Mucosa of stomach (tissue), 1 donor: ENCODE measurements around the gene RGS16.

ENCODE experiments used
- H3K27me3 ChIP-seq: one replicate; pipeline ENCODE4 v1.7.0; 2013; ENCODE audit warnings: mild to moderate bottlenecking, low read length; ENCODE audit not compliant: control insufficient read depth, insufficient read depth
- H3K36me3 ChIP-seq: one replicate; pipeline ENCODE4 v1.7.0; 2013; ENCODE audit warnings: low read length; ENCODE audit not compliant: control insufficient read depth, insufficient read depth
- H3K4me1 ChIP-seq: one replicate; pipeline ENCODE4 v1.7.0; 2013; ENCODE audit warnings: mild to moderate bottlenecking, low read length; ENCODE audit not compliant: control insufficient read depth, insufficient read depth
- H3K4me3 ChIP-seq: one replicate; pipeline ENCODE4 v1.7.0; 2013; ENCODE audit warnings: low read length
- H3K9ac ChIP-seq: one replicate; pipeline ENCODE4 v1.7.0; 2013; ENCODE audit warnings: mild to moderate bottlenecking, low read length, moderate library complexity
- H3K9me3 ChIP-seq: one replicate; pipeline ENCODE4 v1.7.0; 2013; ENCODE audit warnings: mild to moderate bottlenecking, low read length, moderate library complexity; ENCODE audit not compliant: control insufficient read depth
- donor health status: Pancreatic carcinoma.

Gene RGS16

DNA sequence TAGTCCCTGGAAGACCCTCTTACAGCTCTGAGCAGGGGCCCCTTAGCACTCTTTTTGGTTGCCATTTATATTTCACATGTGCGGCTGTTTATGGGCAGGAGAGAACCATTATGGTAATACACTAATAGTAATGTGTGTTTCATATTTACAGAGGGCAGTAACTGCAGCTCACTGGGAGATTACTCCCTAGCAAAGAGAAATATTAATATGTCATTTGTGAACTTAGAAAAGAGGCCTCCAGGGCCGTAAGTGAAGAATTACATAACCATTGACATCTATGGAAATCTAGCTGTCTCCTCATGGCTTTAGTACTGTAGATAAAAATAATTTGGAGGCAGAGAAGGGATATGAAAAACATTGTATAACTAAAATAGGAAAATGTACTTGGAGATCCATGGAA is 23.4 kb upstream of the RGS16 start:
- no peaks in the 10 kb centered on the region for H3K36me3 ChIP-seq
- H3K4me1 ChIP-seq: no peaks in the 10 kb centered on the region
- no peak overlapping the region for H3K4me3 ChIP-seq
- H3K9ac ChIP-seq: no peak overlapping the region
- no peaks in the 10 kb centered on the region for H3K27me3 ChIP-seq
- no peaks in the 10 kb centered on the region for H3K9me3 ChIP-seq

- Histone ChIP-seq H3K9ac (no peak overlapping the region), H3K36me3 (no peaks in the 10 kb centered on the region), H3K27me3 (no peaks in the 10 kb centered on the region)
These were observed 22.3 kb upstream of the RGS16 start for GRCh38 chr1:182626527-182626926.

DNA sequence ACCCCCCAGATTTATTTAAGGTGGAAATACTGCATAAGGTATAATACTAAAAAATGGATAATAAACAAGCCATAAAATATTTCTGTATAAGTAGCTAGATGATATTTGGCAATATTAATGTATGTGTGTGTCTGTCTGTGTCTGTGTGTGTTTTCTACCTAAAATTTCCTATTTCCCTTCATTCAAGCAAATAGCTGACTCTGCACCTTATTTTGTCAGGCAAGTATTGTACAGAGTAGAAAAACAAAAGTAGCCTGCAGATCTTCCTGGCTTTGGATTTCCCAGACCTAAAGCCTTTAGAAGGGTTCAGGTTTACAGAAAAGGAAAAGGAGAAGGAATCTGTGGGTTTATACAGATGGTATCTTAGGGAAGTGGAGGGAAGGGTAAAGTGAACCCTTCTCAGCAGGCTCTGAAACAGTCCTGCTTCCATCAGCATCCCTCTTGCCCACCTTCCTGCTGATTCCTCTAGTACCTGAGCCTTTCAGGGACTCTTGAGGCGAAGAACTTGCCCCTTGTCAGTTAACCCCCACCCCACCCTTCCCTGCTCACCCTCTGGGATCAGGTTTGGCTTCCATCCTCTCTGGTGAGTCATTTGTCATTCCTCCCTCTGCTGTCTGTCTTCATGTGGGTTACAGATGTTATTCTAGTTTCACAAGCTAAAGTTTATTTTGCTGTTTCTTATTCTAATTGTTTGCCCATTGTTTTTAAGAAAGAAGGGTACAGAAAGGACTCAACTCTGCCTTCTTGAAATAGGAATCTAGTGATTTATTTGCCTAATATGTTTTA is 21.7 kb upstream of the RGS16 start:
- Histone ChIP-seq H3K4me1 (no peaks in the 10 kb centered on the region), H3K4me3 (no peak overlapping the region), H3K27me3 (no peaks in the 10 kb centered on the region), H3K36me3 (no peaks in the 10 kb centered on the region), H3K9ac (no peak overlapping the region), H3K9me3 (no peaks in the 10 kb centered on the region)

More at GRCh38 chr1:182626527-182626926, 22.3 kb upstream of the RGS16 start:
- Histone ChIP-seq H3K4me3 (no peak overlapping the region), H3K4me1 (no peaks in the 10 kb centered on the region), H3K9me3 (no peaks in the 10 kb centered on the region)

- no peaks in the 10 kb centered on the region for H3K4me1 ChIP-seq
These were observed 20.8 kb upstream of the RGS16 start for GRCh38 chr1:182625024-182625423.

GRCh38 chr1:182624577-182624976 is 20.4 kb upstream of the RGS16 start:
- Histone ChIP-seq H3K36me3 (no peaks in the 10 kb centered on the region), H3K4me3 (no peak overlapping the region), H3K4me1 (no peaks in the 10 kb centered on the region), H3K27me3 (no peaks in the 10 kb centered on the region), H3K9ac (no peak overlapping the region), H3K9me3 (no peaks in the 10 kb centered on the region)

More at GRCh38 chr1:182625024-182625423, 20.8 kb upstream of the RGS16 start:
- Histone ChIP-seq H3K4me3 (no peak overlapping the region), H3K27me3 (no peaks in the 10 kb centered on the region), H3K9me3 (no peaks in the 10 kb centered on the region), H3K36me3 (no peaks in the 10 kb centered on the region), H3K9ac (no peak overlapping the region)

DNA sequence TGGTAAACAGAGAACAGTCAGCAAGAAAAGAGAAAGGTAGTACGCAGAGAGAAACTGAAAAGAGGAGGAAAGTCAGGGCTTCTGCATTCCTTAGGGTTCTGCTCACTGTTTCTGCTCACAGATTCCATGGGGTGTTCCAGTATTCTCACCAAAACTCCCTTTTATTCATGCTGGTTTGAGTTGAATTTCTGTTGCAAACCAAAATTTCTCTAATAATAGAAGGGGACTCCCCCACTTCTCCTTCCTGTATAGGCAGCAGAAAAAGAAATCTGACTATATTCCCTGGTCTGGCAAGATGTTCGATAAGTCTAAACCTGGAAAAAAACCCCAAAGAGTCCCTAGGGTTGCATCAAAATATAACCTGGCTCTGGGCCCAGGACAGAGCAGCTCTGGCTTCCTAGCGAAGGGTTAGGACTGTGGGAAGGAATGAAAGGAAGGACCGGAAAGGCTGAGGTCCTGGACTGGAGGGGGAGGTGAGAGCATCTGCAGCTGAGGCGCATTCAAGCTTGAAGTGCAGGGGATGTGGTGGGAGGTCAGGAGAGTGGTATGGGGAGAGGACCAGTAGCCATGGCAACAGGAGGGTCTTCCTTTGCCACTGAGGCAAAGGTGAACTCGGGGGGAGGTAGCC is 18.8 kb upstream of the RGS16 start:
- no peak overlapping the region for H3K4me3 ChIP-seq
- no peaks in the 10 kb centered on the region for H3K36me3 ChIP-seq
- H3K9me3 ChIP-seq: no peaks in the 10 kb centered on the region
- H3K4me1 ChIP-seq: no peaks in the 10 kb centered on the region
- no peak overlapping the region for H3K9ac ChIP-seq
- no peaks in the 10 kb centered on the region for H3K27me3 ChIP-seq

DNA sequence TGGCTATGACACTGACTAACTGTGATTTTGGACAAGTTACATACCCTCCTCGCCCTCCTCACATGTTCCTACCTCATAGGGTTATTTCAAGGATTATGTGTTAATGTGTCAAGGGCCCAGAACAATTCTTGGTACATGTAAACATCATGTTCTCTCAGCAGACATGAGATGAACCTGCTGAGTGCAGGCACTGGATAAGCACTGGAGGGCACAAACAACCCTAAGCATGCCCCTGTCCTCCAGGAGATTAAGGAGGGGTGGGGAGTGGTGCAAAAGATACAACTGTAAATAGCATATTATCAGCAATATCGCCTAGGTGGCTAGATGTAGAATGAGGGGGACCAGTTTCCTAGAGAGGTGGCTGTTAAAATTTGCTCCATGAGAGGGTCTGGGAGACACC is 17.7 kb upstream of the RGS16 start:
- Histone ChIP-seq H3K27me3 (no peaks in the 10 kb centered on the region), H3K9me3 (no peaks in the 10 kb centered on the region), H3K4me3 (no peak overlapping the region), H3K9ac (no peak overlapping the region), H3K4me1 (peaks cover 5% of the 10 kb centered on the region), H3K36me3 (no peaks in the 10 kb centered on the region)

DNA sequence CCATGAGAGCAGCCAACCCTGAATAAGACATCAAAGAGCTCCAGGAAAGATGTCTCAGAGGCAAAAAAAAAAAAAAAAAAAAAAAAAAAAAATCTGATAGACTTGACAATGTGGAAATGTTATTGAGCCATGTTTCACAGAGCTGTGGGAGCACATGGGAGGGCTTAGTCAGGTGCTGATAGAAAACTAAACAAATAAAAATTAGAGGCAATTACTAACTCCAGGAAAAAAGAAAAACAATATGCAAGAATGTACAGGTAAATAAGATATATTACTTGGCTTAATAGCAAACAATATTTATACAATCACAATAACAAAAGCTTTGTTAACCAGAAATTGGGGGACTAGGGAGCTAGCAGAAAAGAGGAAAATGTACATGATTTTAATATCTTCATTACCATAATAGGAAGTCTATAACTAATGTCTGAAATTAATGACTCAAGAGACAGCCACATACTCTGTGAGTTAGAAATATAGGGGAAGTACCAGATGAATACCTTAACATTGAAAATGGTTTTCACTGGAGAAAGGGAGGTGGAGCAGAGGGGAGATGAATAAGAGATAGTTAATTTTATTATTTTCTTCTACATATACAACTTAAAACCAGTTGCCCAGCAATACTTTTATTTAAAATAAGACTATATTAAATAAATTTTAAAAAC is 16.9 kb upstream of the RGS16 start:
- peaks cover 13% of the 10 kb centered on the region for H3K4me1 ChIP-seq
- H3K36me3 ChIP-seq: no peaks in the 10 kb centered on the region
- no peak overlapping the region for H3K9ac ChIP-seq
- no peak overlapping the region for H3K4me3 ChIP-seq
- no peaks in the 10 kb centered on the region for H3K9me3 ChIP-seq
- no peaks in the 10 kb centered on the region for H3K27me3 ChIP-seq

GRCh38 chr1:182617734-182618351 is 13.7 kb upstream of the RGS16 start:
- no peak overlapping the region for H3K4me3 ChIP-seq
- no peaks in the 10 kb centered on the region for H3K9me3 ChIP-seq
- H3K27me3 ChIP-seq: peaks cover 15% of the 10 kb centered on the region
- peaks cover 29% of the 10 kb centered on the region for H3K4me1 ChIP-seq
- no peaks in the 10 kb centered on the region for H3K36me3 ChIP-seq
- H3K9ac ChIP-seq: no peak overlapping the region

- no peak overlapping the region for H3K4me3 ChIP-seq
- peaks cover 29% of the 10 kb centered on the region for H3K4me1 ChIP-seq
- H3K27me3 ChIP-seq: peaks cover 15% of the 10 kb centered on the region
- no peak overlapping the region for H3K9ac ChIP-seq
- H3K9me3 ChIP-seq: no peaks in the 10 kb centered on the region
- H3K36me3 ChIP-seq: no peaks in the 10 kb centered on the region
These were observed 12.8 kb upstream of the RGS16 start for GRCh38 chr1:182617014-182617429.

DNA sequence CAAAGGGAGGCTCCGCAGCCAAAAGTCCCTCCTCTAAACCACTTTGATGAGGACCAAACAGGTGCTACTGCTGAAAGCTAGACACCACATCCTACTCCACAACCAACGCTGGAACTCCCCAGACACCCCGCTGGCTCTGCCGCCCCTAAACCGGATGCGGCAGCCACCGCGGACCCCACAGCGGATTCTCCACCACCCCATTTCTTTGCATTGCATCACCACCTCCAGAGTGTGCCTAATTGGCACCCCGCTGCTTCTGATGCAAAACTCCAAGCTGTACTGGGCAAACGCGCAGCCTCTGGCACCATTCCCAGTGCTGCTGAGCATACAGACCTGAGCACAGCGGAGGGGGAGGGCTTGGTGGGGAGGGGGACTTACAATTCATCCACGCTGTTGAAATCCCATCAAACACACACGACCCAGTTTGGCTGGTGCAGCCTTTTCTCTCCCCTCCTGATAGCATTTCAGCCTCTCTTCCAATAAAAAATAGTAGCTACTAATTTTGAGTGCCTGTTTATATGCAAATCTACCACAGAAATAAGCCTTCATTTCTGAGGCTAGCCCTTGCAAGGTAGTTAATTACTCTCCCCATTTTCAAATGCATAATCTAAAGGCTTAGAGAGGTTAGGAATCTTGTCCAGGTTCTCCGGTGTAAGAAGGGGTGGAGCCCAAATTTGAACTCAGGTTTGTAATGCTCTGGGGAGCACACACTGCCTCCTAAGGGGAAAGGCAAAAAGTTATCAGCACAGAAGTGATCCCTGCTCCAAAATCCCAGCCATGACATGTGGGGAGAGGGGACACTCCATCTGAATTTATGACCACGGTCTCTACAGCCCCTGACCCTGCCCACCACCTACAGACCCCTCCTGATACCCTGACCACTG is 12.2 kb upstream of the RGS16 start:
- Histone ChIP-seq H3K4me1 (peaks cover 29% of the 10 kb centered on the region), H3K9ac (no peak overlapping the region), H3K36me3 (no peaks in the 10 kb centered on the region), H3K9me3 (no peaks in the 10 kb centered on the region), H3K27me3 (peaks cover 15% of the 10 kb centered on the region), H3K4me3 (peak overlapping the region; percentile 40)
